ENCODE results near the gene GPX2.

GPX2 gene

GRCh38 chr14:64952598-64953309 lies 10.2 kb upstream of the GPX2 start:
- H2AFZ ChIP-seq (ENCODE audit: low read length) = no peak overlapping the region
- H3K9me2 ChIP-seq (replicated peaks; ENCODE audit: low read depth, low read length) = no peaks in the 10 kb centered on the region
- H4K20me1 ChIP-seq (ENCODE audit: insufficient read depth, low read length, poor library complexity, severe bottlenecking) = no peaks in the 10 kb centered on the region
- TF ChIP-seq EZH2phosphoT487 (IDR thresholded peaks at IDR 0.05; ENCODE audit: borderline replicate concordance) = no peak
- peak; percentile 49 for TF ChIP-seq CTCF (conservative IDR thresholded peaks at IDR 0.05; ENCODE audit: low read length)
- peaks cover 52% of the 10 kb centered on the region; the same call in 1 of the 2 replicates for H3K36me3 ChIP-seq (ENCODE audit: insufficient read depth, low read length)
- H3K27me3 ChIP-seq (ENCODE audit: insufficient read depth, low read length, poor library complexity, severe bottlenecking) = no peaks in the 10 kb centered on the region
- H3K9me3 ChIP-seq (ENCODE audit: insufficient read depth, low read depth, low read length) = no peaks in the 10 kb centered on the region
- H3K9ac ChIP-seq (ENCODE audit: low read depth, low read length, poor library complexity, severe bottlenecking) = no peak overlapping the region
- H3K4me2 ChIP-seq (ENCODE audit: low read depth, low read length, poor library complexity, severe bottlenecking) = no peak overlapping the region
- H3K4me1 ChIP-seq (ENCODE audit: insufficient read depth, low read length, poor library complexity, severe bottlenecking) = peaks cover 6% of the 10 kb centered on the region
- H3K4me3 ChIP-seq (ENCODE audit: low read length, poor library complexity, severe bottlenecking) = no peak overlapping the region
- no peaks in the 10 kb centered on the region for H3K79me2 ChIP-seq (ENCODE audit: insufficient read depth, low read length)
- H3F3A ChIP-seq (ENCODE audit: low read depth) = no peaks in the 10 kb centered on the region

GRCh38 chr14:64951724-64952123 lies 9.2 kb upstream of the GPX2 start:
- Histone ChIP-seq H3K4me2 (ENCODE audit: low read depth, low read length, poor library complexity, severe bottlenecking) (no peak overlapping the region), H3K4me1 (ENCODE audit: insufficient read depth, low read length, poor library complexity, severe bottlenecking) (peaks cover 11% of the 10 kb centered on the region), H3K4me3 (ENCODE audit: low read length, poor library complexity, severe bottlenecking) (no peak overlapping the region), H3K9me2 (replicated peaks; ENCODE audit: low read depth, low read length) (no peaks in the 10 kb centered on the region), H3K9me3 (ENCODE audit: insufficient read depth, low read depth, low read length) (no peaks in the 10 kb centered on the region), H3K27me3 (ENCODE audit: insufficient read depth, low read length, poor library complexity, severe bottlenecking) (no peaks in the 10 kb centered on the region), H3F3A (ENCODE audit: low read depth) (no peaks in the 10 kb centered on the region), H2AFZ (ENCODE audit: low read length) (no peak overlapping the region), H3K36me3 (ENCODE audit: insufficient read depth, low read length) (peaks cover 57% of the 10 kb centered on the region; the same call in 1 of the 2 replicates), H3K9ac (ENCODE audit: low read depth, low read length, poor library complexity, severe bottlenecking) (no peak overlapping the region), H3K79me2 (ENCODE audit: insufficient read depth, low read length) (no peaks in the 10 kb centered on the region), H4K20me1 (ENCODE audit: insufficient read depth, low read length, poor library complexity, severe bottlenecking) (no peaks in the 10 kb centered on the region)
- TF ChIP-seq EZH2phosphoT487 (IDR thresholded peaks at IDR 0.05; ENCODE audit: borderline replicate concordance) = no peak
- TF ChIP-seq CTCF (conservative IDR thresholded peaks at IDR 0.05; ENCODE audit: low read length) = no peak

- Histone ChIP-seq H3K9me2 (replicated peaks; ENCODE audit: low read depth, low read length) (no peaks in the 10 kb centered on the region), H4K20me1 (ENCODE audit: insufficient read depth, low read length, poor library complexity, severe bottlenecking) (no peaks in the 10 kb centered on the region), H3F3A (ENCODE audit: low read depth) (no peaks in the 10 kb centered on the region), H3K9me3 (ENCODE audit: insufficient read depth, low read depth, low read length) (no peaks in the 10 kb centered on the region), H3K4me3 (ENCODE audit: low read length, poor library complexity, severe bottlenecking) (no peak overlapping the region), H3K4me2 (ENCODE audit: low read depth, low read length, poor library complexity, severe bottlenecking) (no peak overlapping the region), H3K27me3 (ENCODE audit: insufficient read depth, low read length, poor library complexity, severe bottlenecking) (no peaks in the 10 kb centered on the region), H2AFZ (ENCODE audit: low read length) (no peak overlapping the region), H3K36me3 (ENCODE audit: insufficient read depth, low read length) (peaks cover 53% of the 10 kb centered on the region; the same call in 1 of the 2 replicates), H3K79me2 (ENCODE audit: insufficient read depth, low read length) (no peaks in the 10 kb centered on the region), H3K4me1 (ENCODE audit: insufficient read depth, low read length, poor library complexity, severe bottlenecking) (peaks cover 15% of the 10 kb centered on the region), H3K9ac (ENCODE audit: low read depth, low read length, poor library complexity, severe bottlenecking) (no peak overlapping the region)
- no peak for TF ChIP-seq EZH2phosphoT487 (IDR thresholded peaks at IDR 0.05; ENCODE audit: borderline replicate concordance)
- TF ChIP-seq CTCF (conservative IDR thresholded peaks at IDR 0.05; ENCODE audit: low read length) = no peak
Observed at GRCh38 chr14:64951291-64951690, 8.7 kb upstream of the GPX2 start.
